TTC549 (cell line): ENCODE results near the gene TSEN15.
A peak's percentile ranks its signal among the peaks of the same experiment; 100 is the strongest.
"Not testable (repeated sequence)": the region's sequence is repeated elsewhere in the genome, so short reads cannot be mapped to it uniquely, and the experiment has no call there.

Experiments
- FAIRE-seq: peaks from 2 replicates; lab custom pipeline; 2012; peaks lifted over from hg19 to GRCh38; lab: Jason Lieb, UNC

The TSEN15 gene

GRCh38 chr1:184031409-184032107, 20.0 kb upstream of the TSEN15 start:
- FAIRE-seq, result no peak

GRCh38 chr1:184032306-184032929, 19.1 kb upstream of the TSEN15 start:
- peak; percentile 45 for FAIRE-seq

GRCh38 chr1:184032930-184033418, 18.6 kb upstream of the TSEN15 start:
- FAIRE-seq, result no peak

- no peak for FAIRE-seq
Measured at GRCh38 chr1:184033711-184034167, 17.8 kb upstream of the TSEN15 start.

- peak; percentile 74 for FAIRE-seq
Measured at GRCh38 chr1:184034761-184035379, 16.7 kb upstream of the TSEN15 start.

- FAIRE-seq, result peak; percentile 71
Measured at GRCh38 chr1:184035719-184036516, 15.6 kb upstream of the TSEN15 start.

GRCh38 chr1:184036517-184036949, 15.0 kb upstream of the TSEN15 start:
- FAIRE-seq, result no peak

- no peak for FAIRE-seq
Measured at GRCh38 chr1:184037849-184038591, 13.5 kb upstream of the TSEN15 start.

GRCh38 chr1:184039126-184039525, 12.4 kb upstream of the TSEN15 start:
- FAIRE-seq, result no peak

- peak; percentile 17 for FAIRE-seq
Measured at GRCh38 chr1:184041731-184042130, 9.8 kb upstream of the TSEN15 start.

- not testable (repeated sequence) for FAIRE-seq
Measured at GRCh38 chr1:184043315-184043714, 8.2 kb upstream of the TSEN15 start.

GRCh38 chr1:184044603-184045376, 6.7 kb upstream of the TSEN15 start:
- FAIRE-seq, result peak; percentile 84

GRCh38 chr1:184047541-184047940, 4.0 kb upstream of the TSEN15 start:
- FAIRE-seq, result not testable (repeated sequence)

- FAIRE-seq, result peak; percentile 60
Measured at GRCh38 chr1:184048561-184049240, 2.8 kb upstream of the TSEN15 start.

- FAIRE-seq, result no peak
Measured at GRCh38 chr1:184049291-184049690, 2.2 kb upstream of the TSEN15 start.

- FAIRE-seq, result peak; percentile 94
Measured at GRCh38 chr1:184049836-184050468, 1.6 kb upstream of the TSEN15 start.

- FAIRE-seq, result no peak
Measured at GRCh38 chr1:184050636-184051035, 894 bp upstream of the TSEN15 start.

- no peak for FAIRE-seq
Measured at GRCh38 chr1:184051138-184051484, 419 bp upstream of the TSEN15 start.

- FAIRE-seq, result no peak
Measured at GRCh38 chr1:184052194-184052559, 647 bp downstream of the TSEN15 start.

GRCh38 chr1:184052750-184053149, 1.2 kb downstream of the TSEN15 start:
- peak; percentile 83 for FAIRE-seq
